Gastrocnemius medialis (tissue), 4 donors: ENCODE results near the gene FNTB. TPM values are rescaled to one million over a fixed set of nuclear protein-coding genes. Genes with fewer than 3 reads are reported as not detected.

Source experiments
- ATAC-seq, 2 donors: fragments of 150-250 bp; one replicate each; pipeline ENCODE4 v1.9.1; 2016
- DNase-seq, 2 donors: peaks; one replicate each; pipeline ENCODE4 v3.0.0-alpha.2; 2019
- H3K27ac ChIP-seq, 4 donors: fragments of 200-600 bp; sonication (generic); 1 replicate in 1 of 4; 2 replicates in 3 of 4; pipeline ENCODE4 v1.5.1; 2016 to 2018; ENCODE audit warnings: mild to moderate bottlenecking in 2 of 4, moderate library complexity in 1 of 4
- H3K27me3 ChIP-seq, 3 donors: fragments of 200-600 bp; sonication (generic) in 2 of 3; 1 replicate in 1 of 3; 2 replicates in 2 of 3; pipeline versions ENCODE4 v1.5.1 to v1.6.0; 2016 to 2019; ENCODE audit warnings: mild to moderate bottlenecking in 1 of 3, moderate library complexity in 1 of 3
- H3K36me3 ChIP-seq, 2 donors: fragments of 200-600 bp; sonication (generic) in 1 of 2; one replicate each; pipeline ENCODE4 v1.5.1; 2017 to 2018
- H3K4me1 ChIP-seq, 2 donors: fragments of 200-600 bp; sonication (generic) in 1 of 2; one replicate each; pipeline ENCODE4 v1.5.1; 2016 to 2017; ENCODE audit warnings: mild to moderate bottlenecking in 2 of 2
- H3K4me3 ChIP-seq, 4 donors: fragments of 200-600 bp; sonication (generic) in 3 of 4; 1 replicate in 1 of 4; 2 replicates in 3 of 4; pipeline ENCODE4 v1.5.1; 2016 to 2019; ENCODE audit warnings: mild to moderate bottlenecking in 2 of 4
- H3K9me3 ChIP-seq, 3 donors: fragments of 200-600 bp; sonication (generic) in 2 of 3; 1 replicate in 1 of 3; 2 replicates in 2 of 3; pipeline ENCODE4 v1.5.1; 2016 to 2019
- POLR2A ChIP-seq, 2 donors: fragments of 450-650 bp; IDR thresholded peaks; one replicate each; pipeline ENCODE4 v1.6.1; 2017; ENCODE audit warnings: antibody characterized with exemption in 2 of 2, mild to moderate bottlenecking in 2 of 2, moderate library complexity in 2 of 2
- in situ Hi-C, 4 donors: fragments of 200-750 bp; cut with MboI; loops; one replicate each; pipeline versions ENCODE4 v1.15.0 to v1.8.0; 2017; ENCODE audit warnings: low sequenced_read_pairs in 4 of 4
- intact Hi-C: fragments of 100-400 bp; cut with DNase I; formaldehyde crosslinking; loops from one replicate; pipeline ENCODE4 v1.15.1; 2023; ENCODE audit warnings: low total_unique reads
- total RNA-seq, 4 donors: library from RNA; depleted of rRNA; stranded (reverse); fragments of >200 nt; gene quantifications; one replicate each; pipeline versions ENCODE4 v1.1.0 to v1.2.3, GENCODE V29; 2016
- TF ChIP-seq, protein P1 (sequence below), 5 experiments: fragments of 450-650 bp in 3 of 5; fragments of 200-600 bp in 2 of 5; sonication (generic) in 2 of 5; IDR thresholded peaks in 4 of 5; conservative IDR thresholded peaks in 1 of 5; 1 replicate in 4 of 5; 2 replicates in 1 of 5; pipeline ENCODE4 v1.5.1; 2016 to 2019; ENCODE audit warnings: antibody characterized with exemption in 5 of 5, mild to moderate bottlenecking in 3 of 5, moderate library complexity in 3 of 5

FNTB gene
- total RNA-seq, 4 donors from 2014 or later: 6.1 to 40.6 (median 18.0) TPM

DNA sequence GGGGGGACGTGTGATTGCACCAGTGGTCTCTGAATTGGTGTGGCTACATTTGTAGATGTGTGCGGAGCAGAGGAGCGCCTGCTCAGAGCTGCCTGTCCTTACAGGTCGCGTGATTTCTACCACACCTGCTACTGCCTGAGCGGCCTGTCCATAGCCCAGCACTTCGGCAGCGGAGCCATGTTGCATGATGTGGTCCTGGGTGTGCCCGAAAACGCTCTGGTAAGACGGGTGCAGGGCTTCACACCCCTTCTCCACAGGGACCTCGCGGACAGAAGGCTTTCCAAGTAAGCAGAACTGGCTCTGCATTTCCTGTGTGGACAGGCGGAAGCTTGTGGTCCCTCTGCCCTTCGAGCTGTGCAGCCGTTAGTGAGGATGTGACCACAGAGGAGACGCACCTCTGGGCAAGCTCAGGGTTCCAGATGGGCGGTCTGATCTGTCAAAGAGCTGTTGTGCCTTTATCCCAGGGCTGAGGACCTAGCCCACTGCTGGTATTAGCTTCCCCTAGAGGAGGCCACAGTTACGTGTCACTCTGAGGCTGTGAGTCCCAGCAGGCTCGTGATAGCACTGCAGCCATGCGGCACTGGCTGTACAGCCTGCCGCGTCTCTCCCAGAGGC is 67.9 kb downstream of the FNTB start:
- intact Hi-C loops (no loop called here), in situ Hi-C loops (no loop called here)
- H3K27me3 ChIP-seq: no peaks in the 10 kb centered on the region
- H3K4me1 ChIP-seq: no peaks in the 10 kb centered on the region
- no peak overlapping the region for H3K27ac ChIP-seq
- H3K9me3 ChIP-seq: no peaks in the 10 kb centered on the region
- no peak overlapping the region for H3K4me3 ChIP-seq
- no peak for DNase-seq
- peak in 1 of 2 donors; percentile 14 for ATAC-seq
- H3K36me3 ChIP-seq: peaks cover 0 to 14% of the 10 kb centered on the region in 2 donors
- no peak for TF ChIP-seq POLR2A (IDR thresholded peaks at IDR 0.05)
- TF ChIP-seq, protein P1, sequence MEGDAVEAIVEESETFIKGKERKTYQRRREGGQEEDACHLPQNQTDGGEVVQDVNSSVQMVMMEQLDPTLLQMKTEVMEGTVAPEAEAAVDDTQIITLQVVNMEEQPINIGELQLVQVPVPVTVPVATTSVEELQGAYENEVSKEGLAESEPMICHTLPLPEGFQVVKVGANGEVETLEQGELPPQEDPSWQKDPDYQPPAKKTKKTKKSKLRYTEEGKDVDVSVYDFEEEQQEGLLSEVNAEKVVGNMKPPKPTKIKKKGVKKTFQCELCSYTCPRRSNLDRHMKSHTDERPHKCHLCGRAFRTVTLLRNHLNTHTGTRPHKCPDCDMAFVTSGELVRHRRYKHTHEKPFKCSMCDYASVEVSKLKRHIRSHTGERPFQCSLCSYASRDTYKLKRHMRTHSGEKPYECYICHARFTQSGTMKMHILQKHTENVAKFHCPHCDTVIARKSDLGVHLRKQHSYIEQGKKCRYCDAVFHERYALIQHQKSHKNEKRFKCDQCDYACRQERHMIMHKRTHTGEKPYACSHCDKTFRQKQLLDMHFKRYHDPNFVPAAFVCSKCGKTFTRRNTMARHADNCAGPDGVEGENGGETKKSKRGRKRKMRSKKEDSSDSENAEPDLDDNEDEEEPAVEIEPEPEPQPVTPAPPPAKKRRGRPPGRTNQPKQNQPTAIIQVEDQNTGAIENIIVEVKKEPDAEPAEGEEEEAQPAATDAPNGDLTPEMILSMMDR (IDR thresholded peaks at IDR 0.05 in 4 of 5, conservative IDR thresholded peaks at IDR 0.05 in 1 of 5): no peak

DNA sequence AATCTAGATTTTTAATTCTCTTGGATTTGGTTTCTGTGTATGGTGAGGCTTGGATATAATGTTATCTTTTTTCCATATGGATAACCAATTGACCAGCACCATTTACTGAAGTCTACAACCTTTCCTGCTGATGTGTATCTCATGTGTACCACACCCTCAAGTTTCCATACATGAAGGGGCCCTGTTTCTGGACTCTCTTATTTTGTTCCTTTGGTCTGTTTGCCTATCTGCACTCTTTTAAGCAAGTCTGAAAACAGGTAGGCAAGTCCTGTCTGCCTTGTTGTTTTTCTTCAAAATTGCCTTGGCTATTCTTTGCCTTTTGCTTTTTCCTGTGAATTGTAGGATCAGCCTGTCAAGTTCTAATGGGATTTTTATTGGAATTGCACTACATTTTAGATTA is 71.0 kb downstream of the FNTB start:
- in situ Hi-C loops: no loop called here

DNA sequence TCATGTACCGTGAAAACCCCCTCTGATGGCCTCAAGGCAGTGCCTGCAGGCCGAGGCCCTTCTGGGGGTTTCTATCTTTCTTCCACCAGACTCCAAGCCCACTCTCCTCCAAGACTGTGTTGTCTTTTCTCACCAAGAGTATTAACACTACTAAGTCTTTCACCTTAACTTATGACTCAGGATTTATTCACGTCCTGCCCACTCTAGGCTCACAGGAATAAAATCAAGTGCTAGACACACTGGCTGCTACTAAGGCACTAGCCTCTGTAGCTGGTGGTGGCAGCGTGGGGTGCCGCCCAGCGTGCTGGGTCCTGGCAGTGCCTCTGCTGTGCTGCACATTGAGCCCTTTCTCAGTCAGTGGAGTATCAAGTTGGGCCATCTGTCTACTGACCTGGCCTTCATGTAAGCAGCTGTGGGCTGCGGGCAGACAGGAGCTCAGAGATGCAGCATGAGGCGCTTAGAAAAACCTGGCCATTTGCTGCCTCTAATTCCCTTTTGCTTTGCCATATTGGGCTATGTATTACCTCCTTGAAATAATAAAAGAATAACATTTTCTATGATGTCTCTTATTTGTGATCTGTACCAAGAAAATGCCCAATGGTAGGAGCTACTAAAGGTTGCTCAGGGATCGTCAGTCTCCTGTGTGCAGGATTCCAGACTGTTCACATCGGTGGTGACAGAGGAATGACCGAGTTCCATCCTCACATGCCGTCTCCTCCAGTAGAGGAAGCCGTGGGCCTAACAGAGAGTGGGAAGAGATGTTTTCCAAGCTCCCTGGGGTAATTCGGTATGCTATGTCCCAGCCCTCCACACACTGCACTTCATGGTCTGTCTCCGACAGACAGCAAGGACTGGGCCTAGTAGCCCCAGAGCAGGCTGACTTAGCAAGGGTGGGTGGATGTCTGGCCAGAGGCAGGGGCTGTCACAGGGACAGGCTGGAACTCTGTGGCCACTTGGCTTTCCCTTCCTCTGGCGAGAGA is 75.7 kb downstream of the FNTB start:
- TF ChIP-seq POLR2A (IDR thresholded peaks at IDR 0.05): no peak
- TF ChIP-seq, protein P1 (IDR thresholded peaks at IDR 0.05 in 4 of 5, conservative IDR thresholded peaks at IDR 0.05 in 1 of 5): no peak
- DNase-seq (no peak), ATAC-seq (no peak)
- Histone ChIP-seq H3K27me3 (no peaks in the 10 kb centered on the region), H3K36me3 (peaks cover 0 to 43% of the 10 kb centered on the region in 2 donors), H3K4me3 (no peak overlapping the region), H3K27ac (no peak overlapping the region), H3K9me3 (no peaks in the 10 kb centered on the region), H3K4me1 (no peaks in the 10 kb centered on the region)
- intact Hi-C loops (no loop called here), in situ Hi-C loops (no loop called here)

More for the DNA sequence above, 71.0 kb downstream of the FNTB start:
- Histone ChIP-seq H3K9me3 (no peaks in the 10 kb centered on the region), H3K27me3 (no peaks in the 10 kb centered on the region), H3K4me1 (no peaks in the 10 kb centered on the region), H3K4me3 (no peak overlapping the region), H3K27ac (no peak overlapping the region), H3K36me3 (peaks cover 0 to 34% of the 10 kb centered on the region in 2 donors)
- no peak for DNase-seq
- no peak for ATAC-seq
- TF ChIP-seq, protein P1 (IDR thresholded peaks at IDR 0.05 in 4 of 5, conservative IDR thresholded peaks at IDR 0.05 in 1 of 5): no peak
- no peak for TF ChIP-seq POLR2A (IDR thresholded peaks at IDR 0.05)
- intact Hi-C loops: no loop called here

DNA sequence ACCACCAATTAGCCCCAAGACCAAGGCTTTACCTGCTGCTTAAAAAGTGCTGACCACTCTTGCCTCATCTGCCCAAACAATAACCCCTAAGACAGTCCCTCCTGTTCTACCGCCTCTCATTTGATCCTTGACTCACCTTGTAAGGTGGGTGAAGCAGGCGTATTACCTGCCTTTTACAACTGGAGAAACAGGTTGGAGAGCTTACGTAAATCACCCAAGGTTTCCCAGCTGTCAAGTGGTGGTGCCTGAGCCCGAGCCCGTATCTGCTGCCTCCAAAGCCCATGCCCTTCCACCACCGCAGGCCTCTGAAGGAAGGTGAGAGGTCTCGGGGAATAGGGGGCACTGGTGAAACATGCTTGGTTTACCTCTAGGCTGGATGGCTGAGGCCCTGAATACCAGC is 79.0 kb downstream of the FNTB start:
- in situ Hi-C loops: no loop called here
- ATAC-seq: no peak

More for the DNA sequence above, 79.0 kb downstream of the FNTB start:
- H3K4me1 ChIP-seq: peaks cover 9 to 14% of the 10 kb centered on the region in 2 donors
- peaks cover 0 to 48% of the 10 kb centered on the region in 2 donors for H3K36me3 ChIP-seq
- no peaks in the 10 kb centered on the region for H3K27me3 ChIP-seq
- no peak overlapping the region for H3K4me3 ChIP-seq
- H3K27ac ChIP-seq: no peak overlapping the region
- DNase-seq: no peak
- TF ChIP-seq, protein P1 (IDR thresholded peaks at IDR 0.05 in 4 of 5, conservative IDR thresholded peaks at IDR 0.05 in 1 of 5): no peak
- no peak for TF ChIP-seq POLR2A (IDR thresholded peaks at IDR 0.05)
- intact Hi-C loops: no loop called here
- no peaks in the 10 kb centered on the region for H3K9me3 ChIP-seq
